GM21737 (cell line): ENCODE data around the gene ACTN2.
A peak's percentile ranks its signal among the peaks of the same experiment; 100 is the strongest.

ENCODE experiments used
- ATAC-seq: cut with Tn5 transposase; IDR thresholded peaks from one replicate; pipeline ENCODE4 v1.9.1; 2021; ENCODE audit warnings: mild to moderate bottlenecking, moderate library complexity; ENCODE audit not compliant: unreplicated experiment

Gene ACTN2

DNA sequence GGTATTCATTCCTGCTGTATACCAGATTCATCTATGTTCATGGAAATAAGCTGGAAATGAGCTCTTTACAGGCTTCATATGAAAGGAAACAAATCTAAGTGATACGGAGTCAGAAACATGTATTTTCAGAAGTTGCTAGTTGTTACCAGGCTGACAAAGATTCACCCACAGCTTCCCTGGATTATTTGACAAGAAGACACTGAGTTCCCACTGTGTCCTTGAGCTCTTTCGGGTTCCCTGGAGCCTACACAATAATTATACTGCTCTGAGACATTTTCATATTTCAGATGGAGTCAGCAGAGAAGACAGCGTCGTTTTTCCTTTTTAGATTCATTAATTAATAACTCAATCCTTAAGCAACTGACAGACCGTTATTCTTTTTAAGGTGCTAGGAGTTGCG lies 79.5 kb downstream of the ACTN2 start:
- ATAC-seq: no peak

DNA sequence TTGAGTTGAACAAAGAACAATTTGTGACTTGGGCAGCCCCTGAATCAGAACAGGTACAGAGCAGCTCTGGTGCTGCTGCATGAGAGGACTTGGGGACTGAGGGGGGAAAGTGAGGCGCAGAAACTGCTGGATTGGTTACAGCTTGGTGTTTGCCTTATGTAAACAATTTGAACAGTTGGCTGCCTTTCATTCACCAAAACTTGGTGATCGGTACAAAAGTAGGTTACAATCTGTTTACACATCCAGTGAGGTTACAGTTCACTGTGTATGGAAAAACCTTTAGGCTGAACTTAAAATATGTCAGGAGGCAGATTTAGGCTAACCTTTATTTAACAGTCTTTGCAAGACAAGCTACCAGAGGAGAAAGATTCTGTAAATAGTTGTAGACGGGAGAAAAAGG lies 80.2 kb downstream of the ACTN2 start:
- no peak for ATAC-seq

DNA sequence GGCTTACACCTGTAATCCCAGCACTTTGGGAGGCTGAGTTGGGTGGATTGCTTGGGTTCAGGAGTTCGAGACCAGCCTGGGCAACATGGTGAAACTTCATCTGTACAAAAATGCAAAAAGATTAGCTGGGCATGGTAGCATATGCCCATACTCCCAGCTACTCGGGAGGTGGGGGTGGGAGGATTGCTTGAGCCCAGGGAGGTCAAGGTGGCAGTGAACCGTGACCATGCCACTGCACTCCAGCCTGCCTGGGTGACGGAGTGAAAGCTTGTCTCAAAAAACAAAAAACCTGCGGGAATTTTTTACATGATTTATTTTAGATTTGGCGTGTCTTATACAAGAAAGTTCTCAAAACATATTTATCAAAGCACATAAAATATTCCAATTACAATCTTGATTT lies 81.0 kb downstream of the ACTN2 start:
- ATAC-seq: no peak

DNA sequence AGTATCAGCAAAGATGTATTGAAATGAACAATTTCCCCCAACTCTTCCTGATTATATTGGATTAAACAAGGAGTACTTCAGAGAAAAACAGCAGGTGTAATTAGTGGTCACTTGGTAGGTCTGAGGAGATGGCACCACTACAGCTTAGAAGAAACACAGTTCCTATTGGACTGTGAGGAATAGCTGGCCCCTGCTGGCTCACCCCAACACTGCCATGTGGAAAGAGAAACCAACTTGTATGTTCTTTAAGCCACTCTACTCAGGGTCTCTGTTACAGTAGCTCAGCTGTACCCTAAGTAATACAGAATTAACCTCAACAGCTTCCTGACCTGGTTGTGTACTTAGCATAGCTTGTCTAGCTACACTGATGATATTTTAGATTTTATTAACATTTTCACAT lies 82.3 kb downstream of the ACTN2 start:
- no peak for ATAC-seq

DNA sequence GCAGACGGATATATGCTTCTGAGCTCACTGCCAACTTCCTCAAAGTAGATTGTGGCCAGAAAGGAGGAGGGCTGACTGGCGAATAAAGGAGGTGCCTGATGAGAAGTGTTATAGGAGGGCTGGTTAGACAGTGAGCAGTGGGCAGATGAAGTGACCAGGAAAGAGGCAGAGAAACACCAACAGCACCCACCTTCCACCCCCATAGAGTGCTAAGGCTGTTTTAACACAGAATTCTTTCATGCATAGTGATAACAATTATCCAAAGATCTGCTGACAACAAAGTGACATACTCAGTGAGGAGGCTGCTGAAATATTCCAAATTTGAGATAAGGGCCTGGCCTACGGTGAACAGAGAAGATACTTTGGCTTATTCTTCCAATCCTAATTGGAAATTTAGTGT lies 87.6 kb downstream of the ACTN2 start:
- no peak for ATAC-seq

DNA sequence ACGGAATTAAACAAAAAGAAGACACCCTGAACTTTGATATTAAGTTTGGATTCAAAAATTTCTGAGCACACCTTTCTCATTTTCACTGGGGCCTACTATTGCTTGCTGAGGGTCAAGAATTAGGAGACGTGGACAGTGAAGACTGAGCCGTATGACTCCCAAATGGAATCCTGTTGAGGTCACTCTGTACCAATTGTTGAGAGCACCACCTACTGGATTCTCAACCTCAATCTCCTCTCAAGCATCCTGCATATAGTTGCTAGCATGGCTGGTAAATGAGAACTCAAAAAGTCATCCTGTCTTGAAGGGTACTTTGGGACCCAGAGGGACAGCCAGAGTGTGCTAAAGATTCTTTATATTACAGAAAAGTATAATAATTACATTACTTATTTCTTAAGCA lies 88.6 kb downstream of the ACTN2 start:
- no peak for ATAC-seq

DNA sequence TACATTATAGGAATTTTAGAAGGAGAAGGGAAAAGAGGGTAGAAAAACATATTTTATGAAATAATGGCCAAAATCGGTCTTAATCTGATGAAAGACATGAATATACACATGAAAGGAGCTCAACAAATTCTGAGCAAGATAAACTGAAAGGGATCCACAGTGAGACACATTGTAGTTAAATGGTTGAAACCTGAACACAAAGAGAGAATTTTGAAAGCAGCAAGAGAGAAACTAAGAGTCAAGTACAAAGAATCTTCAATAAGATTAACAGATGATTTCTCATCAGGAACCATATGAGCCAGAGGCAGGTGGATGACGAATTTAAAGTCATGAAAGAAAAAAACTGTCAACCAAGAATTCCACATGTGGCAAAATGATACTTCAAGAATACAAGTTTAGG lies 93.0 kb downstream of the ACTN2 start:
- no peak for ATAC-seq

DNA sequence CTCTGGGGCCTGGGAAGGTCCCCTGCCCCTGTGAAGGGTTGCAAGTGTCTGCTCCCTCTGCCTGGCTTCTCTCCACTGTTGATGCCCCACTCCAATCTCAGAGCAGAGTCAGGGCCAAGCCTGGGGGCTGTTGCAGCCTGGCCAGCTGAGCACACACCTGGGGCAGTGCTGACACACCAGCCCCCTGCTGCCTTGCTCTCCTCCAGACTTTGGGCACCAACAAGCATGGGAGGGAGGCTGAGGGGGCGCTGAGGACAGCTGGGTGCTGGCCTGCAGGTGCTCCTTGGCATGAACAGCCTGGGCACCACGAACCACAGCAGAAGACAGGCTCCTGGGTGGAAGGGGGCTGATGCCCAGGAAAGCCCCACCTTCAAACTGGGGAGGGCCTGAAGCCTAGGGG lies 99.2 kb downstream of the ACTN2 start:
- ATAC-seq: no peak

DNA sequence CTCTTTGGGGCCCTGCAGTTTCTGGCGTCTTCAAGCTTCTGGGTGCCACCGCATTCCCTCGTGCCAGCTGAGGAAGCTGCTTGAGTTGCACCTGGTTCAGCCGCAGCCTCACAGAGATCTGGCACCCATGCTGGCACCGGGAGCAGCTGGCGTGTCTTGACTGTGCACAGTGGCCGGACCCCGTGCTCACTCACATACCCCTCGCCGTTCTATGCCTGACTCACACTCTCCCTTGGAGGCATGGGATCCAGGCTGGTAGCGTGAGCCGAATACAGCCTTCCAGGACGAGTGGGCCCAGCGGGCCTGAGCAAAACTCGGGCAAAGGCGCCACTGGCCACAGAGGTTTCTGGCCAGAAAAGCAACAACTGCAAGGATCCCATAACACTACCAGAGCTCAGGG lies 100.2 kb downstream of the ACTN2 start:
- no peak for ATAC-seq

DNA sequence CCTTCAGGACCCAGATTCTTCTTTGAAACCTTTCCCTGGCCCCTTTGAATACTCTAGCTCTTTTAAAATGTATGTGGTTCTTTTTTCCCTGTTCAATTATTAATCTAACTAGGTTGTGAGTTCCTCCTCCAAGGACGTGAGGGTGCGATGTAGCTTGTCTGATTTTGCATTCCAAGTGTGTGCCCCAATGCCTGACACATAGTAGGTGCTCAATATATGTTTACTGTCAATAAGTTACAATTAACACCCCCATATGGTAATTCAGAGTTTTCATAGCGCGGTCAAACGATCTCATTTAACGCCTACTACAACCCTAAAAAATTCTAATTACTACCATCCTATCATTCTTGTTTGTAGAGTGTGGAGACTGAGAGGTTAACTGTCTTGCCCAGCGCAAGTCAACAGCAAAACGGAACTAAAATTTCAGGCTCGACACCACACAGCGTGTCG lies 108.3 kb downstream of the ACTN2 start:
- no peak for ATAC-seq

DNA sequence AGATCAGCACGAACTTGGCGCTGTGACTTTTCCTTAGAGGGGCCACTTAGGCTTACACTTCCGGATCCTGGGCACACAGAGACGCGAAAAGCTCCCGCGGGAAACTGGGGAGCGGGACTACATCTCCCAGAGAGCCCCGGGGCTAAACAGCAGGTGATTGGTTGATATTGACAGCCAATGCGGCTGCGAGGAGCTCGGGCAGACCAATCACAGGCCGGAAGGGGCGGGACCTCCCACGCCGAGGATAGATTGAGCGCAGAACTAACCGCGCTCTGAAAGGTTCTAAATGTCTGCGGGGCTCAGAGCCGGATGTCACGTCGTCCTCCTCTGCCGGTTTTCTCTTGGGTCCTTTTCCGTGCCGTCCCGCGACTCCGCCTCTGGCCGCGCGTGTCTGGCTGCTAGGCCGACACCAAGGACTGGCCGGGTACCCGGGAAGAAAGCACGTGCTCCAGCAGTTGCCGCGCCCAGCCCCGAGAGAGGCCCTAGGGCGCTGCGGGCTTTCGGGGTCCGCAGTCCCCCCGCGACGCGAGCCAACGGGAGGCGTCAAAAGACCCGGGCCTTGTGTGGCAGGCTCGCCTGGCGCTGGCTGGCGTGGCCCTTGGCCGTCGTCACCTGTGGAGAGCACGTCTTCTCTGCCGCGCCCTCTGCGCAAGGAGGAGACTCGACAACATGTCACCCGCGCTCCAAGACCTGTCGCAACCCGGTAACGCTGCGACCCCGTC lies 108.9 kb downstream of the ACTN2 start, which contains the start of gene MTR:
TSS of gene MTR (plus strand) at position 258 of the 722 bp plus-strand sequence. CDS start at position 670, 412 bp downstream.
- peak; percentile 98 for ATAC-seq

DNA sequence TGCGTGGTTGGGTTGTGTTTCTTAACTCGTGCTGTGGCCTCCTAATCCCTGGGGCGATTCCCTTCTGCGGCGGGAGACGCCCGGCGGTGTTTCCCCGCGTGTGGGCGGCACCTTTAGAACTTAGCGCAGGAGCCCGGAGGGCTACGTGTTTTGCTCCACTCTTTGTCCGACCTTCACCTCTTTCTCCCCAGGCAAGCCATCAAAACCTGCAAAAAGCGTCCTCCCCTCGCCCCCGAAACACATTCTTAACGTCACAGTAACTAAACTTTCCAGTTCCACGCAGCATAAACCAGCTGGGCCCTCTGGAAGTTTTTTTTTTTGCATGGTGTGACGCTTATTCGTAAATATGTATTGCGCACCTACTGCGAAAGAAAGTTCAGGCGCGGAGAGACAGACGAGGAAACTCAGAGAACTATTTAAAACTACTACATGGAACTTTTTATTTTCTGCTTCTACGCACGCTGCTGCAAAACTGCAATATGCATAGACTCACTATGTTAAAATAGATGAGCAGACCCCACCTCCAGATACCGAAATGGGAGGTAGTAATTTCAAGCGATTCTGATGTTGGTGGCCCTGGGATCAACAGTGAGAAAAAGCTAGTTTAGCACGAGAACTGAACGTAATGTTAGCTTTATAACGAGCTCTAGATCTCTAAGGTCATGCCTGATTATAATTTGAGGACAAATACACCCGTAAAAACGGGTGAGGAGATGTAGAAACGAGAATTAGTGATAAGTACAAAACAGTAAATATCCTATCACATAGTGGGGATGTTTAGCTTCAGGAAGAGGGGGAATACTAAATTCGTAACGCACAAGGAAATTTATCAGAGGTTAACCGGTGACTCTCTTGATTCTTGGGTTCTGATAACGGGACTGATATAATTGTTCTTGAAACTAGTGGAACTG lies 109.7 kb downstream of the ACTN2 start:
- ATAC-seq: peak; percentile 38

DNA sequence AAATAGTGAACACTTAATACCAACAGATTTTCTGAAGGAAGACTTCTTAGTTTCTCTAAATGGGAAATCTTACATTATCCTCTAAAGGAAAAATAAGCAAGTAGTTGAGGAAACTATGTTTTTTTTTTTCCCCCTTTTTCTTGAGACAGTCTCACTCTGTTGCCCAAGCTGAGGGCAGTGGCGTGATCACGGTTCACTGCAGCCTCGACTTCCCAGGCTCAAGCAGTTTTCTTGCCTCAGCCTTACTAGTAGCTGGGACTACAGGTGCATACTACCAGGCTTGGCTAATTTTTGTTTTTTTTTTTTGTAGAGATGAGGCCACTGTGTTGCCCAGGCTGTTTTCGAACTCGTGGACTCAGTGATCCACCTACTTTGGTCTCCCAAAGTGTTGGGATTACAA lies 112.7 kb downstream of the ACTN2 start:
- no peak for ATAC-seq

DNA sequence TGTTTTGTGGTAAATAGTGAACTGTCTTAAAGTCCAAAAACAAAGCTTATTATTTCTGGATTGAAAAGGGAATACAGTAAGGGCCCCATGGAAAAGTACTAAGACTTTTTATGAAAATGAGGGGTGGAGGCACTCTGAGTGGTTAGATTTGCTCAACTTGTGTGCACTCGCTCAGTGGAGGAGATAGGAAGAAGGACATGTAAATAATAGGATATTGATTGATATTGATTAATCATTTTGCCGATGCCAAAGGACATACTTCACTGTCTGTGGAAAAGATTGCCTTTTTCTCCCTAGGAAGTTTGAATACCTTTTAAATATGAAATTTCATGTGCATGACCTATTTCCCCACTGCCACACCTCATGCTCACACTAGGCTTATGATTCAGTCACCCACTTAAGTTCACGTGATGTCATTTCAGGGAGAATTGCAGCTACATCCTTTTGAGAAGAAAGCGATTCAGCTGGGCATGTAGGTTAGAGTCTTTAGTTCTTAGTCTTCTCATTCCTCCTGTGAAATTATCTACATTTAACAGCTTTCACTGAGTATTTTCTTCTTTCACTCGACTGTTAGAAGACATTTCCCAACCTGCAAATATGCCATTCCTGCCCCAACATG lies 113.8 kb downstream of the ACTN2 start:
- no peak for ATAC-seq

DNA sequence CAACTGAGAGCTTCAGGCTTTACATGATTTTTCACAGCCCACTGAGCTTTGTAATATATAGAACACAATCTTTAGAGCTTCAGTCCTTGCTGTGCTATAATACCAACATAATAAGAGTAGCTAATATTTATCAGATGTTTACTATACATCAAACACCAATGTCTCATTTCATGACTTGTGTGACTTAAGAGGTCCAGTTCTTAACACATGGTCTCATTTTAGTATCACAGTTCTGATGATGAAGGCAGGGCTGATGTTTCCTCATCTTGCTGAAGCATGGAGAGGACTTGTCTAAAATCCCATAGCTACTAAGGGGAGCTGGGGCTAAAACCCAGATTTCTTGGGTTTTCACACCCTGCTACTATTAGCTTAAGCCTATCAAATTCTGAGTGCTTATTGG lies 114.3 kb downstream of the ACTN2 start:
- ATAC-seq: no peak

DNA sequence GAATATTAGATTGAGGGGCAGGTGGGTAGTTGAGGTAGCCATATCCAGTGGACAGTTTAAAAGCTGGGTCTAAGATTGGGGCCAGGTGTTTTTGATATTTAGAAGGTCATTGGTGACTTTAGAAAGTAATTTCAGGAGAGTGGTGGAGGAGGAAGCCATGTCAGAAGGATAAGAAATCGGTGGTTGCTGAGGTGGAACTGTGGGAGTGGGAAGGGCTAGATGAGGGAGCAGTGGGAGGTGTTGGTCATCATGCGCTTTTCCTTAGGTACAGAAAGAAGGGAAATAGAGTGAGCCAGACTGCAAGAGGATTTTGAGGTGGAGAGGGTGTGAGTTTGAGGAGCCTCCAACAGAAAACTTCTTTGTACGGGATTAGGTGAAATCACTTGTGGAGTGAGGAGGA lies 116.0 kb downstream of the ACTN2 start:
- ATAC-seq: no peak

DNA sequence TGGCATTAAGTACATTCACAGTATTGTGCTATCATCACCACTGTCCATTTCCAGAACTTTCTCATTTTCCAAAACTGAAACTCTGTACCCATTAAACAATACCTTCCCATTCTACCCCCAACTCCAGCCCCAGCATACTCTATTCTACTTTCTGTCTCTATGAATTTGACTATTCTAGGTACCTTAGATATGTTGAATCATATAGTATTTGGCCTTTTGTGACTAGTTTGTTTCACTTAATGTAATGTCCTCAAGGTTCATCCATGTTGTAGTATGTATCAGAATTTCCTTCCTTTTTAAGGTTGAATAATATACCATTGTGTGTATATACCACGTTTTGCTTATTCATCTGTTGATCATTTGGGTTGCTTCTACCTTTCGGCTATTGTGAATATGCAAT lies 120.3 kb downstream of the ACTN2 start:
- no peak for ATAC-seq

DNA sequence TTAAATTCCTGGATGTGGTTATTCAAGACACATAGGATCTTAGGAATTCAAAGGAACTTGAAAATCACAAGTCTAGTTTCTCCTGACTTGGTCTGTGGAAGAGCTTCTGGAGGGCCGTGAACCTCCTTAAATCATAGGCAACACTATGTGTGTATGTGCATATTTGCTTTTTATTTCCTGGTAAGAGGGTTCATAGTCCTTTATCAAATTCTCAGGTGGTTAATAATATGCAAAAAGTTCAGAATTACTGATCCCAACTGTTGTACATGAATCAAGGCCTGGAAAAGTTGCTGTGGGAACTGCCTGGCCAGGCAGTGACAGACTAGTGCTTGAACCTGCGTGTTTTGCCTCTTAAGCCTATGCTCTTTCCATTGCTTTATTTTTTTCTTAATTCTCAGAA lies 121.7 kb downstream of the ACTN2 start:
- no peak for ATAC-seq

DNA sequence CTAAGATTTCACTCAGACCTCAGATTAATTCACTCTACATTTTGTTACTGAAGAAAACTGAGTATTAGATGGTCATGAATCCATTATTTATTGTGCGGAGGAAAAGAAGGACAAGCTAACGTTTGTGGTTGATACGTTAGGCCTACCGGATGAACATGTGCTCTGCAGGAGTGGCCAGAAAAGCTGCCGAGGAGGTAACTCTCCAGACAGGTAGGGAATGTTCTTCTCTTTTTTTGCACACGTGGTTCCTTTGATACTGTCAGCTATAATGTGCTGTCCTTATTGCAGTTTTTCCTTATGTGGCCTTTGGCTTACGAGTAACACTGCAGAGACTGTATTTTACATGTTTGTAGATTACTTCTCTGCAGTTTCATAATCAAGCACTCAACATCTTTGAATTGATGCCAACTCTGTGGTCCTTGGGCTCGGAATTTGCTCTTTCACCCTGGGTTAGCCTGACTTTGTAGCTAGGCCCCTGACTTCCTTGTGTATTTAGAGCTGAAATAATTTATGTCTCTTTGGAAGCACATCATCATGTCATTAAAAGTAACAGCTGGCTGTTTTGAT lies 122.3 kb downstream of the ACTN2 start:
- no peak for ATAC-seq

DNA sequence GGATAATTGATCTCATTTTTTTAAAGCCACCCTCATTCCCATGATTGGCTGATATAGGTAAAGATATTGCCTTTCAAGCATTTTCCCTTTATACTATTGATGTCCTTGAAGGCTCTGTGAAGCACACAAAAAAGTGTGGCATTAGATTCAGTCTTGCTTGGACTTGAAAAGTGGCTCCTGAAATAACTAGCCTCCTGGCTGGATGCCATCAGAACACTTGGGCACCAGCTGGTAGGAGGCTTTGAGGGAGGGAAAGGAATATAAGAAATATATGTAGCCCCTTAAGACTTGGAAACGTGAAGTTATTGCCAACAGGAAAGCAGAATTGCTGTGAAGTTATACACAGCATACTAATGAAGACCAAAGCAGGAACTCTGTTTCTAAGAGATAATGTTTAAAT lies 122.8 kb downstream of the ACTN2 start:
- ATAC-seq: no peak

DNA sequence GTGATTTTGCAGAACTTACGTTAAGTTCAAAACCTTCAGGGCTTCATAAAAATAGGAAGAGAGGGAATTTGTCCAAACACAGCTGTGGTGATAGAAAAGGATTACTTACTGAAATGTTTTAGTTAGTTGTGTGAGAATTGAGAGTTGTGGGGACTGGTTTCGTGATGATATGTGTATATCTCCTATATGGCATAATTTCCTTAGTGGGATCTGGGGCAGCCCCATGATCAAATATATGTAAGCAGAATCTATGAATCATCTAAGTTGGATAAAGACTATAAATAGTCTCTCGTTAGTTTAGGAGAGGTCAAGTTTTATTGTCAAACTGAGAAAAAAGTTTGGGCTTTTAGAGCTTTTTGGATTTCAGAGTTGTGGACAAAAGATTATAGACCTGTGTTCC lies 123.7 kb downstream of the ACTN2 start:
- no peak for ATAC-seq
